SJSA1 (cell line): Measurements from ENCODE around the gene NXF1. TPM values are rescaled to one million over a fixed set of nuclear protein-coding genes. Genes with fewer than 3 reads are reported as not detected.
"Not testable (repeated sequence)": the region's sequence is repeated elsewhere in the genome, so short reads cannot be mapped to it uniquely, and the experiment has no call there.

ENCODE experiments used
- DNase-seq, 2 experiments: peaks; one replicate each; pipeline ENCODE4 v3.0.0-alpha.2; 2015 to 2020; ENCODE audit warnings: low spot score in 2 of 2, low read depth in 1 of 2
- H3K27ac ChIP-seq: fragments of 250-450 bp; sonication (Bioruptor Pico); 2 replicates; pipeline ENCODE4 v1.5.1; 2020; ENCODE audit warnings: mild to moderate bottlenecking, moderate library complexity
- H3K27me3 ChIP-seq: fragments of 250-450 bp; sonication (Bioruptor Pico); replicated peaks from 2 replicates; pipeline ENCODE4 v1.5.1; 2020; ENCODE audit warnings: mild to moderate bottlenecking, moderate library complexity
- H3K36me3 ChIP-seq: fragments of 250-450 bp; sonication (Bioruptor Pico); 2 replicates; pipeline ENCODE4 v1.5.1; 2020; ENCODE audit warnings: mild to moderate bottlenecking
- H3K4me1 ChIP-seq: fragments of 250-450 bp; sonication (Bioruptor Pico); replicated peaks from 2 replicates; pipeline ENCODE4 v1.6.1; 2021; ENCODE audit warnings: mild to moderate bottlenecking
- H3K4me3 ChIP-seq: fragments of 250-450 bp; sonication (Bioruptor Pico); 2 replicates; pipeline ENCODE4 v1.5.1; 2020; ENCODE audit warnings: mild to moderate bottlenecking
- H3K9me3 ChIP-seq: fragments of 250-450 bp; sonication (Bioruptor Pico); replicated peaks from 2 replicates; pipeline ENCODE4 v1.5.1; 2020; ENCODE audit warnings: mild to moderate bottlenecking
- total RNA-seq: library from RNA; depleted of rRNA; stranded (reverse); fragments of >200 nt; shearing (Covaris generic); gene quantifications from 2 replicates; pipeline ENCODE4 v1.2.3, GENCODE V29; 2014; rRNA removed

The NXF1 gene
- 33.6 and 33.8 TPM in 2 replicates for total RNA-seq

GRCh38 chr11:62805076-62805892, at the start of gene NXF1:
Gene NXF1 (minus strand): TSS chr11:62805440. CDS start chr11:62805356, 84 bp downstream.
- Histone ChIP-seq H3K27me3 (no peaks in the 10 kb centered on the region), H3K36me3 (peaks cover 49% of the 10 kb centered on the region), H3K4me1 (peaks cover 12% of the 10 kb centered on the region)

GRCh38 chr11:62854013-62854824, 49.0 kb upstream of the NXF1 start:
- H3K36me3 ChIP-seq: peaks cover 46% of the 10 kb centered on the region
- H3K27me3 ChIP-seq: no peaks in the 10 kb centered on the region

More at GRCh38 chr11:62805076-62805892, at the start of gene NXF1:
- H3K27ac ChIP-seq: peak within 1 kb of the TSS; percentile 61
- no peaks in the 10 kb centered on the region for H3K9me3 ChIP-seq
- H3K4me3 ChIP-seq: peak within 1 kb of the TSS; percentile 77
- DNase-seq: peak; percentile 97 to 98

GRCh38 chr11:62853279-62853965, 48.2 kb upstream of the NXF1 start:
- H3K27ac ChIP-seq: no peak overlapping the region
- H3K27me3 ChIP-seq: no peaks in the 10 kb centered on the region
- H3K4me3 ChIP-seq: peak overlapping the region; percentile 54
- peaks cover 46% of the 10 kb centered on the region for H3K36me3 ChIP-seq
- H3K9me3 ChIP-seq: no peaks in the 10 kb centered on the region
- DNase-seq: no peak
- H3K4me1 ChIP-seq: peaks cover 26% of the 10 kb centered on the region

More at GRCh38 chr11:62854013-62854824, 49.0 kb upstream of the NXF1 start:
- H3K4me3 ChIP-seq: peak overlapping the region; percentile 54
- no peaks in the 10 kb centered on the region for H3K9me3 ChIP-seq
- H3K27ac ChIP-seq: no peak overlapping the region
- no peak for DNase-seq
- H3K4me1 ChIP-seq: peaks cover 26% of the 10 kb centered on the region

- Histone ChIP-seq H3K36me3 (peaks cover 46% of the 10 kb centered on the region), H3K4me1 (peaks cover 26% of the 10 kb centered on the region), H3K4me3 (no peak overlapping the region), H3K27me3 (no peaks in the 10 kb centered on the region), H3K9me3 (no peaks in the 10 kb centered on the region), H3K27ac (no peak overlapping the region)
- DNase-seq: no peak
Observed at GRCh38 chr11:62852523-62853188, 47.4 kb upstream of the NXF1 start.

DNA sequence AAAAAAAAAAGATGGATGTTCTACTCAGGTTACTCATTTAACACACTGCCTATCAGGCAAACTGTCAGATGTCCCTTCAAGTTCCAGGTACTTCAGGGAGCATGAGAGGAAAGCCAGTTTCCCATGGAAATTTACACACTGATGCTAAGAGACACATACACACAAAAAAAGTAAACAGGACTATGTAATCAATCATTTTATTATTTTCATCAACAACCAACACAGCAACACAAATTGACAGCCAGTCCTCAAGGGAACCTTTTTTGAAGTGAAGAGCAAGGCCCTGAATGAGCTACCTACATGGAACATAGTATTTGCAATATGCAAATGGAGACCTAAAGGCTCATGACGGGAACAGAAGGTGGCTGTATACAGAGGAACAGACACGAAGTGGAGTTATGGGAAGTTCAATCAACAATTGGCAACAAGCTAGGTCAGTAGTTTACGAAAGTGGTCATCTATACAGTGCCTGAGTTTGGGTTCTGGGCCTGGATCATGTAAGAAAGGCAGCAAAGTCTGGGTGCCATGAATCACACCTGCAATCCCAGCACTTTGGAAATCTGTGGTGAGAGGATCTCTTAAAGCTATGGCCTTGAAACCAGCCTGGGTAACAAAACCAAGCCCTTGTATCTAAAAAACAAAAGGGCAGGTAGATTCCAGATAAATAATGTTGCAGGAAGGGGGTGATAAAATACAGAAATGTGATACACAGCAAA, 46.7 kb upstream of the NXF1 start:
- Histone ChIP-seq H3K4me1 (peaks cover 26% of the 10 kb centered on the region), H3K27ac (no peak overlapping the region), H3K9me3 (no peaks in the 10 kb centered on the region), H3K36me3 (peaks cover 46% of the 10 kb centered on the region), H3K4me3 (no peak overlapping the region), H3K27me3 (no peaks in the 10 kb centered on the region)
- no peak for DNase-seq

DNA sequence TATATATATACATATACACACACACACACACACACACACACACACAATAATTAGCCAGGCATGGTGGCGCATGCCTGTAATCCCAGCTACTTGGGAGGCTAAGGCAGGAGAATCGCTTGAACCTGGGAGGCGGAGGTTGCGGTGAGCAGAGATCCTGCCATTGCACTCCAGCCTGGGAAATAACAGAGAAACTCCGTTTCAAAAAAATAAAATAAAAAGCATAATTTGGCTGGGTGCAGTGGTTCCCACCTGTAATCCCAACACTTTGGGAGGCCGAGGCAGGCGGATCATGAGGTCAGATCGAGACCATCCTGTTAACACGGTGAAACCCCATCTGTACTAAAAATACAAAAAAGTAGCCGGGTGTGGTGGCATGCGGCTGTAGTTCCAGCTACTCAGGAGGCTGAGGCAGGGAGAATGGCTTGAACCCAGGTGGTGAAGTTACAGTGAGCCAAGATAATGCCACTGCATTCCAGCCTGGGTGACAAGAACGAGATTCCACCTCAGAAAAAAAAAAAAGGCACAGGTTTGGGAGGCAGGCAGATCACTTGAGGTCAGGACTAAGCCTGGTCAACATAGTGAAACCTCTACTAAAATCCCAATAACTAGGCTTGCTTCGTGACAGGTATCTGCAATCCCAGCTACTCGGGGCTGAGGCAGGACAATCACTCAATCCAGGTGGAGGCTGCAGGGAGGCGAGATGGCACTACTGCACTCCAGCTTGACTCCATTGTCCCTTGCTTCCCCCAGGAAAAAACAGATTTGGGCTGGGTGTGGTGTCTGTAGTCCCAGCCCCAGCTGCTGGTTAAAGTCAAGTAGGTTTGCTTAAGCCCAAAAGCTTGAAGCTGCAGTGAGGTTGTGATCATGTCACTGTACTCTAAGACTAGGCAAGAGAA, 45.9 kb upstream of the NXF1 start:
- H3K27me3 ChIP-seq: no peaks in the 10 kb centered on the region
- H3K9me3 ChIP-seq: no peaks in the 10 kb centered on the region
- H3K27ac ChIP-seq: no peak overlapping the region
- DNase-seq: peak in 1 of 2 experiments; percentile 41
- H3K36me3 ChIP-seq: peaks cover 46% of the 10 kb centered on the region
- H3K4me3 ChIP-seq: no peak overlapping the region
- H3K4me1 ChIP-seq: peaks cover 21% of the 10 kb centered on the region

DNA sequence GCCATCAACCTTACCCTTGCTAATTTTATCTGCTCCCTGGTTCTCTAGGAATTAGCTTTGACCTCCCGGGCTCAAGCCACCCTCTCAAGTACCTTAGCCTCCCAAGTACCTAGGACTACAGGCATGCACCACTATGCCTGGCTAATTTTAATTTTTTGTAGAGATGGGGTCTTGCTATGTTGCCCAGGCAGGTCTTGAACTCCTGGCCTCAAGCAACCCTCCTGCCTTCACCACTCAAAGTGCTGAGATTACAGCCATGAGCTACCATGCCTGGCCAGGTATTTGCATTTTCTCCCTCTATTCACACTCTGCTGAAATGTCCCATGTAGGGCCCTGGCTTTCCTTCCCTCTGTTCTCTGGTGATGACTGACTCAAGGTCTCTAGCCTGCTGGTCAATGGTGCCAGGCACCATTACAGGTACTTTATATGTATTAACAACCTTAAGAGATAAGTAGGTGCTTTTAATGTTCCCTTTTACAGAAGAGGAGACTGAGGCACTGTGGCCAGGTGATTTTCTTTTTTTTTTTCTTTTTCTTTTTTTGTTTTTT, 42.6 kb upstream of the NXF1 start:
- H3K4me3 ChIP-seq: no peak overlapping the region
- H3K36me3 ChIP-seq: peaks cover 18% of the 10 kb centered on the region
- no peaks in the 10 kb centered on the region for H3K9me3 ChIP-seq
- no peak overlapping the region for H3K27ac ChIP-seq
- H3K4me1 ChIP-seq: peaks cover 3% of the 10 kb centered on the region; the same call in 1 of the 2 replicates
- no peaks in the 10 kb centered on the region for H3K27me3 ChIP-seq
- DNase-seq: no peak

- no peak overlapping the region for H3K27ac ChIP-seq
- DNase-seq: no peak
- H3K4me1 ChIP-seq: peaks cover 8% of the 10 kb centered on the region
- H3K4me3 ChIP-seq: no peak overlapping the region
- peaks cover 2% of the 10 kb centered on the region; the same call in 1 of the 2 replicates for H3K36me3 ChIP-seq
- no peaks in the 10 kb centered on the region; the same call in 1 of the 2 replicates for H3K27me3 ChIP-seq
- H3K9me3 ChIP-seq: no peaks in the 10 kb centered on the region
Observed at GRCh38 chr11:62846177-62846576, 40.9 kb upstream of the NXF1 start.

GRCh38 chr11:62844154-62844553, 38.9 kb upstream of the NXF1 start:
- peaks cover 13% of the 10 kb centered on the region for H3K4me1 ChIP-seq
- H3K4me3 ChIP-seq: no peak overlapping the region
- no peak overlapping the region for H3K27ac ChIP-seq
- no peaks in the 10 kb centered on the region for H3K9me3 ChIP-seq
- no peaks in the 10 kb centered on the region; the same call in 1 of the 2 replicates for H3K27me3 ChIP-seq
- H3K36me3 ChIP-seq: peaks cover 2% of the 10 kb centered on the region
- no peak for DNase-seq

DNA sequence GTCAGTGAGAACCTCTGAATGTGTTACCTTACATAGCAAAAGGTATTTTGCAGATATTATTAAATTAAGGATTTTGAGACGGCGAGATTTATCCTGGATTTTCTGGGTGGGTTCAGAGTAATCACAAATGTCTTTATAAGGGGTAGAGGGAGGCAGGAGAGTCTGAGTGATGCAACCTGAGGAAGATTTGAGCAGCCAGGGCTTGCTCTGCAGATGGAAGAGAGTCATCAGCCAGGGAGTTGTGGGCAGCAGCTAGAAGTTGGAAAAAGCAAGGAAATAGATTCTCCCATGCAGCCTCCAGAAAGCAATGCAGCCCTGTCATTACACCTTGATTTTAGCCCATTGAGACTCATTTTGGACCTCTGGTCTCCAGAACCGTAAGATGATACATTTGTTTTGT, 38.2 kb upstream of the NXF1 start:
- Histone ChIP-seq H3K4me3 (no peak overlapping the region), H3K9me3 (no peaks in the 10 kb centered on the region), H3K36me3 (peaks cover 5% of the 10 kb centered on the region), H3K27ac (no peak overlapping the region), H3K4me1 (peaks cover 13% of the 10 kb centered on the region), H3K27me3 (no peaks in the 10 kb centered on the region; the same call in 1 of the 2 replicates)
- DNase-seq: no peak

- not testable (repeated sequence) for H3K27ac ChIP-seq, H3K27me3 ChIP-seq, H3K4me3 ChIP-seq, DNase-seq, H3K36me3 ChIP-seq, H3K9me3 ChIP-seq
- peaks cover 16% of the 10 kb centered on the region for H3K4me1 ChIP-seq
Observed at GRCh38 chr11:62842891-62843290, 37.7 kb upstream of the NXF1 start.
